NCI-H345 treated with DMSO at 0.1 percent for 48 hours (cell line): ENCODE measurements around the gene SMARCD3.

Source experiments
- DNase-seq: peaks from one replicate; lab custom pipeline; 2025; ENCODE audit not compliant: unreplicated experiment; lab: John Stamatoyannopoulos, UW

SMARCD3 gene

DNA sequence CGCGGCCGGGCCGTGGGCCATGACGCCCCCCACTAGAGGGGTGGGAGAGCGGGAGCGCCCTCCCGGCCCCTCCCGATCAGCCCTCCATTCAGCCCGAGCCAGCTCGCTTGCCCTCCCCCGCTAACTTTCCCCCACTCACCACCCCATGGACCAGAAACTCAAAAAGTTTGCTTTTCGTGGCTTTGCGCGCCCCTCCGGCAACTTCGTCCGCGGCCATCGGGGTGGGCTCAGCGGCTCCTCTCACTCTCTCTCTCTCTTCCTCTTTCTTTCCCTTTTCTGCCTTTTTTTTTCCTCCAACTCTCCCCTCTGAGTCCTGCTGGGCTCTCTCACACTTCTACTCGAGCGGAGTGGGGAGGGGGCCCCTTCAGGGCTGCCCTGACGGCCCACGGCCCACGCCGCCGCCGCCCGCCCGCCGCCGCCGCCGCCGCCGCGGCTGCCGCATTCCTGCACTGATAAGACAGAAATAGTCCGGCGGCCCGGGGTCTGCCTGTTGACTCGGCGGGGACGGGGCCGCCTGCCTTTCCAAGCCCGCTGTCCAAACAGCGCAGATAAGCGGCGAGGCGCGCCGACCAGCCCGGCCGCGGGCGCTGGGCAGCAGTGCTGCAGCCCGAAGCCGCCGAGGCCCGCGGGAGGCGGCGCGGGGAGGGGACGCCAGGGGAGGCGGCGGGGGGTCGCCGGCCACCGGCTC lies at the start of gene SMARCD3:
TSS of gene SMARCD3 (minus strand) at position 349 of the 688 bp plus-strand sequence. CDS start at position 217, 132 bp downstream.
- no peak for DNase-seq

DNA sequence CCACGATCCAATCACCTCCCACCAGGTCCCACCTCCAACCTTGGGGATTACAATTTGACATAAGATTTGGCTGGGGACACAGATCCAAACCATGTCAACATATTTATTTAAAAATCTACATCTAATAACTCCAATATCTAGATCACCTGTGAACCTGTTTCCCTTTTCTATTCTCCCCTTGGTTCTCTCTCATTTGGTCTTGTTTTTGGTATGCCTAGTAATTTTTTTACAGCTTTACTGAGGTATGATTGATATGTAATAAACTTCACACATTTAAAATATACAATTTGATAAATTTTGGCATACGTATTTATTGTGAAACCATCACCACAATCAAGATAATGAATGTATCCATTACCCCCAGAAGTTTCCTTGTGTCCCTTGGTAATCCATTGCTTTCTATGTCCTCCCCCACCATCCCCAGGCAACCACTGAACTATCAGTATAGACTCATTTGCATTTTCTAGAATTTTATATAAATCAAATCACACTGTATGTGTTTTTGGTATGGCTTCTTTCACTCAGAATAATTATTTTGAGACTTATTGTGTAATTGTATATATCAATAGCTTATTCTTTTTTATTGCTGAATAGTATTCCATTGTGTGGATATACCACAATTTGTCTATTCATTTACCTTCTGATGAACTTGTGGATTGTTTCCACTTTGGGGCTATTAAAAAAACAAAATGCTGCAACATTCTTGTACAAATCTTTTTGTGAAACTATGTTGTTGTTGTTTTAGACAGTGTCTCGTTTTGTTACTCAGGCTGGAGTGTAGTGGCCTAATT lies 47.9 kb upstream of the SMARCD3 start:
- no peak for DNase-seq

DNA sequence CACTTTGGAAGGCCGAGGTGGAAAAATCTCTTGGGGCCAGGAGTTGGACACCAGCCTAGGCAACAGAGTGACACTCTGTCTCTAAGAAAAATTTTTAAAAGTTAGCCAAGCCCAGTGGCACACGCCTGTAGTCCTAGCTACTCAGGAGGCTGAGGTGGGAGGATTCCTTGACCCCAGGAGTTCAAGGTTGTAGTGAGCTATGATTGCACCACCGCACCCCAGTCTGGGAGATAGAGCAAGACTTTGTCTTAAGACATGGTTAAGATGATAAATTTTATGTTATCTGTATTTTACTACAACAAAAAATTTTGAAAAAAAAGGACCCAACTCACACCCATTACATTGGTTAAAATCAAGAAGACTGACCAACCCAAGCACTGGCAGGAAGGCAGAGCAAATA lies 44.4 kb upstream of the SMARCD3 start:
- DNase-seq: no peak

DNA sequence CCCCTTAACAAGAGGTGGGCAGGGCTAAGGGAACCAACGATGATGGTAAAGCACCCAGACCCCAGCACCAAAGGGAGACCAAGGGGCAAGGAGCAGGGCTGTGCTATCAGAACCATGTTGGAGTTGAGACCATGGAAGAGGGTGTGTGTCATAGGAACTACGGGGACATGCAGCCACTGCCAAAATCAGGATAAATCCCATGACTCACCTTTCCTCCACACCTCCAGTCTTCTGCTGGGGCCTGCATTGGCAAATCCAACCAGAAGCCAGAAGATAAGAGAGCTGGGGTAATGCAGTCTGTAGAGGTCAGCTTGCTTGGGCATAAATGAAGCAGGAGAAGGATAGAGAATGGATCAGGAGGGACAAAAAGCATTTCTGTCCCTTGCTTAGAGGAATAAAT lies 42.7 kb upstream of the SMARCD3 start:
- no peak for DNase-seq

DNA sequence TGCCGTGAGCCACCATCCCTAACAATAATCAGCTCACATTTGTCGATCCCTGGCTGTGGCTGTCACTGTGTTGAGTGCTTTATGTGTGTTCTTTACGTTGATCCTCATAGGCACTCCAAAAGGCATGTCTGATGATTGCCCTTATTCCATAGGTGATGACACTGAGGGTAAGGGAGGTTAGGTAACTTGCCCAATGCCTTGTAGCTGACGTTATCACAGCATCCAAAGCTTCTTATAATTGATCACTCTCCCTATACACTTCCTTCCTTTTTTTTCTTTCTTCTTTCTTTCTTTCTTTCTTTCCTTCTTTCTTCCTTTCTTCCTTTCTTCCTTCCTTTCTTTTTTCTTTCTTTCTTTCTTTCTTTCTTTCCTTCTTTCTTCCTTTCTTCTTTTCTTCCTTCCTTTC lies 41.9 kb upstream of the SMARCD3 start:
- no peak for DNase-seq

DNA sequence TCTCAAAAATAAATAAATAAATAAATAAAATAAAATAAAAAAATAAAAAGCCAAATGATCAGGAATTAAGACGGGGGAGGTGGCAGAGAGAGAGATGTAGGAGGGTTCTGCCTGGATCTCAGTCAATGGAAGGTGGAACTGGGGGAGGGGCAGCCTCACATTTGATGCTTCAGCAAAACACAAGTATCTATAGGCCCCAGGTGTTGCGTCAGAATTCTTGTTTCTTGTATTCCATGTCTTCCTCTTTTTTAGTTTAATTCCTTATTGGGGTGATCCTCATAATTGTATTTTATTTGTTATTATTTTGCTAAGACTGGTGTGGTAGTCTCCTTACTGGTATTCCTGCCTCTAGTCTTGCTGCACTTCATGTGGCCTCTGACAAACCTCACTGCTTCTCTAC lies 41.4 kb upstream of the SMARCD3 start:
- DNase-seq: no peak

DNA sequence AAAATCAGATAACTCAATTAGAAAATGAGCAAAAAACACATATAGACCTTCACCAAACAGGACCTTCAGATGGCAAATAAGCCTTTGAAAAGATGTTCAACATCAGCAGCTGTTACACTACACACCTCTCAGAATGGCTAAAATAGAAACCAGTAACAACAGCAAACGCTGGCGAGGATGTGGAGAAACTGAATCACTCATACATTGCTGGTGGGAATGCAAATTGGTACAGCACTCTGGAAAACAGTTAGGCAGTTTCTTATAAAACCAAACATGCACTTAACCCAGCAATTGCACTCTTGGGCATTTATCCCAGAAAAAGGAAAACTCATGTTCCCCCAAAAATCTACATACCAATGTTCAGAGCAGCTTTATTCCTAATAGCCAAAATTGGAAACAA lies 37.7 kb upstream of the SMARCD3 start:
- DNase-seq: no peak

DNA sequence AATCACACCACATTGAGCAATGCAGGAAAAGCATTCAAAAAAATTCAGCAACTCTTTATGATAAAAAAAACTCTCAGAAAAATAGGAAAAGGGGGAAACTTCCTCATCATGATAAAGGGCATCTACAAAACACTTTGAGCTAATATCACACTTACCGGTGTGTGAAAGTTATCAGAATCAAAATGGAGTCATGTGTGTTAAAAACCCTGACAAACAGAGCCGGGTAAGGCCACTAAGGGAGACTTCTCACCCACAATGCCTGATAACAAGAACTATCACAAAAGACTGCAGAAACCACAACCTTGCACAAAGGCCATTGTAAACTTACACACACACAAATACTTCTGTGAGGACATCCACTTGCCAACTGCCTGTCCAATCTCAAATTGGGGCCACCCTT lies 34.8 kb upstream of the SMARCD3 start:
- no peak for DNase-seq

DNA sequence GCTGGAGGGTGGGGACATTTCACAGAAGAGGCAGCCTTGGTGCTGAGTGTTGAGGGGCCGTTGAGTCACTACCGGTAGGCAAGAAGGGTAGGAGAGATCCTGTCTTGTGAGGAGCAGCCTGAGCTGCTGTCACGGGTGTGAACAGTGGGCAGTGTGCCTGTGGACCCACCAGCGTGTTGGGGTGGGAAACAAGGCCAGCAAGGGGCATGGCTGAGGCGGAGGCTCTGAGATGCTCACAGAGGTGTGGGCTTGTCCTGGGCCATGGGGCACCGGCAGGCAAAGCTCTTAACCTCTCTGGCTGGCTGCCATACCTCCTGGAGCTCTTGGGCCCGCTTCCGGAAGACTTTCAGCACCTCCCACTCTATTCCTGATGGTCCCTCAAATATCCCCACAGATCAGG lies 33.6 kb upstream of the SMARCD3 start:
- DNase-seq: no peak

DNA sequence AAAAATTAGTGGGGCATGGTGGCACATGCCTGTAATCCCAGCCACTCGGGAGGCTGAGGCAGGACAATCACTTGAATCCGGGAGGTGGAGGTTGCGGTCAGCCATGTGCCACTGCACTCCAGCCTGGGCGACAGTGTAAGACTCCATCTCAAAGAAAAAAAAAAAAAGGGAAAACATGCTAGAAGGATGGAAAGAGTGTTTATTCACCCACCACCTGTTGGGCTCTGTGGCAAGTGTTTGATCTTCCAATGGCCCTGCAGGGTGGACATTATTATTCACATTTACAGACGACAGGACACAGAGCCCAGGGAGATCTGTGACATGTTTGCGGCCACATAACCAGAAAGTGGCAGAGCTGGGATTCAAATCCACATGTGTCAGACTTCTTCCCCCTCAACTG lies 33.2 kb upstream of the SMARCD3 start:
- no peak for DNase-seq

DNA sequence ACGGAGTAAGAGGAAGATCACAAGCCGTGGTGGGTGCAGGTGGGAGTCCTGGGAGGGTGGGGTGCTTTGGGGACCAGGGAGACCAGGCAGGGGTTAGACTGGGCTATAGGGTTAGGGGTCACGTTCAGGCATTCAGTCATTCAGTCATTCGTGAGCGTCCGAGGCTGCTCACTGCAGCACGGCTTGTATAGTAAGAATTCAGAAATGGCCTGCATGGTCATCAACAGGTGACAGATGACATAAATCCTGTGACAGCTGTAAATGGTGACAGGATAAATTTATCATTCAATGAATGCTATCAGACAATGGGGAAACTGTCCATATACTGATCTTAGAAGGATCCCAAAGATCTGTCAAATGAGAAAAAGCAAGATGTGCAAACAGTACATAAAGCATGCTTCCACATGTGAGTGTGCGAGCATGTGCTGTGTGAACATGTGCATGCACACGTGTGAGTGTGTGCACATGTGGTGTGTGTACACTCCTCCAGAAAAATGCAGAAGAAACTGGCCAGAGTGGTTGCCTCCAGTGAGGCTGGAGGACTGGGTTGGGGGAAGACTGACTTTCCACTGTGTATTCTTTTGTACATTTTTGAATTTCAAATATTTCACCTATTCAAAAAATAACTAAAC lies 32.0 kb upstream of the SMARCD3 start:
- DNase-seq: no peak

DNA sequence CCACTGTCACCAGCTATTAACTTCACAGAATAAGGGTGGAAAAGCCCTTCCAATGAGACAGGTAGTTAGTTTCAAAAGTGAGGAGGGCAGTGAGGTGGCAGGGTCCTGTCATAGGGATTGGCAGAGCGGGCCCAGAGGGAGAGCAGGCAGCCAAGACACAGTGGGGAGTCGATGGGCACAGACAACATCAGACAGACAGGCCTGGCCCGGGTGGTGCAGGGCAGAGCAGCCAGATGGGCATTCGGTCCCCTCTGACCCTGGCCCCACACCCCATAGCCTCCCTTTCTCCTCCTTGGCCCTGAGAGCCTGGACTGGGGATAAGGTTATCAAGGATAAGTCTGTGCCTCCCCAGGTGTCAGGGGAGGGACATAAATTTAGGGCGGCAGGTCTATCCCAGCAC lies 31.4 kb upstream of the SMARCD3 start:
- DNase-seq: no peak

DNA sequence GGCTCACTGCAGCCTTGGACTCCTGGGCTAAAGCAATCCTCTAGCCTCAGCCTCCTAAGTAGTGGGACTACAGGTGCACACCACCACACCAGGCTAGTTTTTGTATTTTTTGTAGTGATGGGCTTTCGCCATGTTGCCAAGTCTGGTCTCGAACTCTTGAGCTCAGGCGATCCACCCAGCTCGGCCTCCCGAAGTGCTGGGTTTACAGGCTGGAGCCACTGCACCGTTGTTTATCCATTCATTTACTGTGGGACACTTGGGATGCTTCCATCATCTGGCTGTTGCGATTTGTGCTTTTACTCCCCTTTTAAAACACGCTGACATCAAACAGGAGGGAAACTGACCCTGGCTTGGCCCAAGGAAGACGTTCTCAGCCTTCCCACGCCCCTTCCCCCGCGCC lies 30.5 kb upstream of the SMARCD3 start:
- DNase-seq: no peak

DNA sequence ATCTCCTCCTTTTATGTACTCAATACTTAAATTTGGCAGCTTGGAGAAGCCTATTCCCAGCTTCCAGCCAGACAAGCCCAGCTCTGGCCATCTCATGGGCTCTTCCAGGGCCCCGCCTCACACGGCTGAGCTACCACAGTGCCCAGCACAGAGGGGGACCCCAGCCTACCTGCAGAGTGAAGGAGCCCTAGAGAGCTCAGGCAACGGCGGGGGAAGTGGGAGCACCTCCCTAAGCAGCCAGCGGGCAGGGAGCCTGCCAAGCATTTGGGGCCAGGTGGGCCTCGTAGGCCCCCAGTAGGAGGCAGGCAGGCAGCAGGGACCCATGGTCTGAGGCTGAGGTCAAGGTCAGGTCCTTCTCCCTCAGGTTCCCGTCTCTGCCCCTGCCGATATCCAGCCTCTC lies 29.1 kb upstream of the SMARCD3 start:
- DNase-seq: no peak

DNA sequence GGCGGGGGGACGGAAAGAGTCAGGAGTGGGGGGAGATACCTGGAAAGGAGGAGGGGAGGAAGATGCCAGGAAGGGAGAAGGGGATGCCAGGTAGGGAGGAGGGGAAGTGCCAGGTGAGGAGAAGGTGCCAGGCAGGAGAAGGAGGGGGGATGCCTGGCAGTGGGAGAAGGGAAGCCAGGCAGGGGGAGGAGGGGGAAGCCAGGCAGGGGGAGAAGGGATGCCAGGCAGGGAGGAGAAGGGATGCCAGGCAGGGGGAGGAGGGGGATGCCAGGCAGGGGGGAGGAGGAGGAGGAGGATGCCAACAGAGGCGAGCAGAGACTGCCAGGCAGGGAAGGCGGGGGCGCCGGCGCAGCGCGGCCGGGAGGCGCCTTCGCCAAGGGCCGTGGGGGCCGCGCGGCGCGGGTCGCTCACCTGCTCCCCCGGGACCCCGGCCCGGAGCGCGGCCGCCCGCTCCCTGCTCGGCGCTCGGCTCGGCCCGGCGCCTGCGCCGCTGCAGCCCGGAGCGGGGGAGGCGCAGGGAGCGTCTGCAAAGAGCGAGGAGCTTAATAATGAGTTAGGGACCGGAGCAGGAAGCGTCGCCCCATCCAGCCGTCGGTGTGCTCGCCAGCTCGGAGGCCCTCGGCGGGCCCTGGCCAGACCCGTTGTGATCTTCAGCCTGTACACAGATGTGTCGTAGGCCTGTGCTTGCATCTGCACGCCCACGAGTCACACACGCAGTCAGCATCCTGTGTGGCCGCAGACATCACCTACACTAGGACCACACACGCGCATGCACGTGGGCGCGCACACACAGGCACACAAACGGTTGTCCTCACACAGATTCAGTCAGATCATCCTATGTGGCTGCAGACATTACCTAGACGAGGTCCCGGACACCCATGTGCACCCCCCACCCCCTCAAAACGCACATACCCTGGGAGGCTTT lies 28.4 kb upstream of the SMARCD3 start:
- DNase-seq: peak; percentile 38

DNA sequence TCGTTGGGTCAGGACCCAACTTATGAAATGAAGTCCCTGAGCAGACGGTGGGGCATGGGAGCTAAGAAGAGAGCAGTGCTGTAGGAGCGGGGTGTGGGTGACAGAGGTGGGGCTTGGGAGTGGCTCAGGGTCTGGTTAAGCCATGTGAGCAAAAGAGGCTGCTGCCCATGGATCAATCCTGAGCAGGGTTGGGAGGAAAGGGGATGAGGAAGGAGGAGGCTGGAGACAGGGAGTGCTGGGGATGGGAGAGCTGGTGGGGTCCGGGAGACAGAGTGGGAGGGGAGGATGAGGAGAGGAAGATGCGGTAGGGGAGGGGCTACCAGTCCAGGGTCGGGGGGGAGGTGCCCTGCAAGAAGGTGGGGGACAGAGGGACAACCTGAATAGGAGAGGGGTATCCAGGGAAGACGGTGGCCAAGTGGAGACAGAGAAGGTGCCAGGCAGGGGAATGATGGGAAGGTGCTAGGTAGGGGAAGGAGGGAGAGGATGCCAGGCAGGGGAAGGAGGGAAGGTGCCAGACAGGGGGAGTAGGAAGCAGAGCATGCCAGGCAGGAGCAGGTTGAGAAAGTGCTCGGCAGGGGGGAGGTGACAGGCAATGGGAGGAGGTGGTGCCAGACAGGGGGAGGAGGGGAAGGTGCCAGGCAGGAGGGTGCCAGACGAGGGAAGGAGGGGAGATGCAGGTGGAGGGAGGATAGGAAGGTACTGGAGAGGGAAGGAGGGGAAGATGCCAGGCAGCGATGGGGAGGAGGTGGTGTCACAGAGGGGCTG lies 27.5 kb upstream of the SMARCD3 start:
- DNase-seq: peak; percentile 11

DNA sequence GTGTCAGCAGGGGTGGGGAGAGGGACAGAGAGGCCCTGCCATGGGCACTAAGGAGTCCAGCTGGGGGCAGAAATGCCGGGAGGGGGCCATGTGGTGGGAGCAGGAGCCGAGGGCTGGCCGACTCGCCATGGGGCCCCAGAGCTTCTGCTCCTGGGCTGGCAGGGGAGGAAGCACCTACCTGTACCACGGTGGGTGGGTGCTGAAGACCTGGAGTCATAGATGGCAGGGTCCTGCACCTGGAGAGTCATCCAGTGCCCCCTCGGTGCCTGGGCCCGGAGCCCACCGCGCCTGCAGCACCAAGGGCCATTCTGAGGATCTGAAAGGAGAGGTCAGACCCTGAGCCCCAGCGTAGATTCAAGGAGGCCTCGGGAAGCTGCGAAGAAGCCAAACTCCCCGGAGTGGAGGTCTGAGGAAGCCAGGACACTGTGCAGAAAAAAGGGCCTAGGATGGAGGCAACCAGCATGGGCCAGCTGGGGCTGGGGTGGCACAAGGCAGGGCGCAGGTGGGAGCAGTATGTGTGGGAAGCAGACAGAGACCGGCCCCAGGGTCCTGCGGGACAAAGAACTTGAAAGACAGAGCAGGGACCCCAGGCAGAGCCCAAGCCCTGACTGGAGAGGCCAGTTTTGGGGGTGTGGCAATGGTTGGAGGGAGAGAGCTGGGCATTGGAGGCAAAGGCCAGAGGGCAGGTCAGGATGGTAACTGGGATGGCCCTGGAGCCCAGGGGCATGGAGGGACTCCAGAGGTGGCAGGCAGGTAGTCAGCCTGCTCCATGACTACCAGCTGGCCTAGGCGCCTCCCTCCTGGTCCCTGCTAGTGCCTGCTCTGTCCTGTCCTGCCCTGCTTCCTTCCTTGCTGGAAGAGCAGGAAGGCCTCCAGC lies 26.7 kb upstream of the SMARCD3 start:
- no peak for DNase-seq

DNA sequence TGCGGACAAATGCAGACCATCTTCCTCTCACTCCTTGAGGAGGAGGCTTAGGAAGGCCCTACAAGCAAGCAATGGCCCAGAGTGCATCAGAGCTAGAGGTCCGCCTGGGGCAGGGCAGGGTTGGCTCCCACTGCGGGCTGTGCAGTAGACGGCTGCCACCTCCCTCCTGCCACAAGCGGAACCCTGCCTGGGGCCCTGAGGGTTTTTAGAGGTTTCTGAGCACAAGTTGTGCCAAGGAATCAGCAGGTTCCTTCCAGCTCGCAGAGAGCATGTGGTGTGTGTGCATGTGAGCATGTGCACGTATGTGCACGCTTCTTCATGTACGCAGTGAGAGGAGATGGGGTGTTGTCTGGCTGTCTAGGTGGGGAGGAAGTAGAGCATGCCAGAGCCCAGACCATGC lies 25.9 kb upstream of the SMARCD3 start:
- DNase-seq: no peak

DNA sequence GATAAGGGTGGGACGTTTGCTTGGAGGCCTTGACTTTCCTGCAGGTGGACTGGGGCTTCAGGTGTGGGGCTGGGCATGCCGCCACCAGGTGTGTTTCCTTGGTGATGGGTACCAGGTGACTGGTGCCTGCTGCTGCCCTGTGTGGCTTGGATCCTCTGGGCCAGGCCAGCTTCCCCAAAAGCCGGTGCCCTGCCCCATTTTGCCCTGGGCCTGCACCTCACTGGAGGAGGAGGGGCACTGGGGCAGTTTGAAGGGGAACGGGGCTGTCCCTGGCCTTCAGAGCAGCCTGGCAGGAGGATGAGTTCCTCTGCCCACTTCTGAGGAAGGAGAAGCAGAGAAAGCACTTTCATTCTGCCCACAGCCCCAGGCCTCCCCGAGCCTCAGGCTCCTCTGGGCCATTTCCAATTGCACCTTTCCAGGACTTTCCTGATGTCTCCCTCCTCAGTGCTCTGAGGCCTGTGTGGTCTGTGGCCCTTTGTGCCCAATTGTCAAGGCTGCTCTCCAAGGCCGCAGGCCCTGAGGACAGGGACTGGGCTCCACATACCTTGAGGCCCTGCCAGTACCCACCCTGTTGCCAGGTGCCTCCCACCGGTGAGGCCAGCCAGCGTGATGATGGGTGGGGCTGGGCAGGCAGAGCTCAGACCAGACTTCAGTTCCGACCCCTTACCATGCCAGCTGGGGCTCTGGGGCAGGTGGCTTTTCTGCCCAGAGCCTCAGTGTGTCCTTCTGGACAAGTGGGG lies 25.3 kb upstream of the SMARCD3 start:
- no peak for DNase-seq
